OCI-LY7 (cell line): Measurements from ENCODE around the gene MACIR.

ENCODE experiments used
- EZH2phosphoT487 ChIP-seq: fragments of 200-600 bp; sonication (generic); IDR thresholded peaks from 2 replicates; pipeline ENCODE4 v1.6.1; 2018; ENCODE audit warnings: low read depth, borderline replicate concordance, mild to moderate bottlenecking, mixed run types, antibody characterized with exemption, low read length, moderate library complexity, mixed read lengths
- TF ChIP-seq, protein P1 (sequence below): fragments of 200-600 bp; sonication (generic); conservative IDR thresholded peaks from 2 replicates; pipeline ENCODE4 v1.5.1; 2014; ENCODE audit warnings: mild to moderate bottlenecking, antibody characterized with exemption, low read length, moderate library complexity, mixed read lengths

DNA sequence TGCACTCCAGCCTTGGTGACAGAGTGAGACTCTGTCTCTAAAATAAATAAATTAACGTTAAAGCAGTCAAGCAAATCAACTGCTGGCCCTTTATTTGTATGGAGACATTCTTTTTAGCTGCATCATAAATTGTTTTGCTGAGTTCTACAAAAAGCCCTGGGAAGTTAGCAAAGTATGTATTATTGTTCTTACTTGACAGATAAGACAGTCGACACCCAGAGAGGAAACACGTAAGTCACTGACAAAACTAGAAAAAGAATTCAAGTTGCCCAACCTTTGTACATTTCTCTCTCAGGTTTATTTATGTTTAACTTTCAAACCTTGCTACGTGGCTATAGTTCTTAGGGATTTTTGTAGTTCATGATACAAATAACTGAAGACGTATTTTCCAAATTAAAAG, 40.4 kb upstream of the MACIR start:
- TF ChIP-seq, protein P1, sequence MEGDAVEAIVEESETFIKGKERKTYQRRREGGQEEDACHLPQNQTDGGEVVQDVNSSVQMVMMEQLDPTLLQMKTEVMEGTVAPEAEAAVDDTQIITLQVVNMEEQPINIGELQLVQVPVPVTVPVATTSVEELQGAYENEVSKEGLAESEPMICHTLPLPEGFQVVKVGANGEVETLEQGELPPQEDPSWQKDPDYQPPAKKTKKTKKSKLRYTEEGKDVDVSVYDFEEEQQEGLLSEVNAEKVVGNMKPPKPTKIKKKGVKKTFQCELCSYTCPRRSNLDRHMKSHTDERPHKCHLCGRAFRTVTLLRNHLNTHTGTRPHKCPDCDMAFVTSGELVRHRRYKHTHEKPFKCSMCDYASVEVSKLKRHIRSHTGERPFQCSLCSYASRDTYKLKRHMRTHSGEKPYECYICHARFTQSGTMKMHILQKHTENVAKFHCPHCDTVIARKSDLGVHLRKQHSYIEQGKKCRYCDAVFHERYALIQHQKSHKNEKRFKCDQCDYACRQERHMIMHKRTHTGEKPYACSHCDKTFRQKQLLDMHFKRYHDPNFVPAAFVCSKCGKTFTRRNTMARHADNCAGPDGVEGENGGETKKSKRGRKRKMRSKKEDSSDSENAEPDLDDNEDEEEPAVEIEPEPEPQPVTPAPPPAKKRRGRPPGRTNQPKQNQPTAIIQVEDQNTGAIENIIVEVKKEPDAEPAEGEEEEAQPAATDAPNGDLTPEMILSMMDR, result no peak
- TF ChIP-seq EZH2phosphoT487, result no peak
